ENCODE results near the gene COLGALT1. TPM values are rescaled to one million over a fixed set of nuclear protein-coding genes. Genes with fewer than 3 reads are reported as not detected.
"Not testable (repeated sequence)": the region's sequence is repeated elsewhere in the genome, so short reads cannot be mapped to it uniquely, and the experiment has no call there.

COLGALT1 gene
- polyA plus RNA-seq, 1 donor: 51.0 TPM

DNA sequence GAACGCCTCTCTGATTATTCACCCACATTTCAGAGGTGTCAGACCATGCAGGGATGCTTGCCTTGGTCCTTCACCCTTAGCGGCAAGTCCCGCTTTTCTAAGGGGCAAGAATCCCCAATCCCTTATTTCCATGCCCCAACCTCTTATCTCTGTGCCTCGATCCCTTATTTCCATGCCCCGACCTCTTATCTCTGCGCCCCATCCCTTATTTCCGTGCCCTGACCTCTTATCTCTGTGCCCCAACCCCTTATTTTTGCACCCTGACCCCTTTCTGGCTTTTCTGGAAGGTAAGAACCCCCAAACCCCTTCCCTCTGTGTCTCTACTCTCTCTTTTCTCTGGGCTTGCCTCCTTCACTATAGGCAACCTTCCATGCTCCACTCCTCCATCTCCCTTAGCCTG lies 38.8 kb downstream of the COLGALT1 start:
- DNase-seq: not testable (repeated sequence)

DNA sequence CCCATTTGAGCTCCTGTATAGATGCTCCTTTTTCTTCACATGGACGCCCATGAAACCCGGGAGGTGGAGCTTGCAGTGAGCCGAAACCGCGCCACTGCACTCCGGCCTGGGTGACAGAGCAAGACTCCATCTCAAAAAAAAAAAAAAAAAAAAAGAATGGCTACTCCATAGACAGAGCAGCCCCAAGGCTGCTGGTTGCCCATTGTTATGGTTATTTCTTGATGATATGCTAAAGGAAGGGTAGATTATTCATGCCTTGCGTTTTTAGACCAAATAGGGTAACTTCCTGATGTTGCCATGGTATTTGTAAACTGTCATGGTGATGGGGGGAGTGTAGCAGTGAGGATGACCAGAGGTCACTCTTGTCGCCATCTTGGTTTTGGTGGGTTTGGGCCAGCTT lies 42.6 kb downstream of the COLGALT1 start:
- not testable (repeated sequence) for DNase-seq

DNA sequence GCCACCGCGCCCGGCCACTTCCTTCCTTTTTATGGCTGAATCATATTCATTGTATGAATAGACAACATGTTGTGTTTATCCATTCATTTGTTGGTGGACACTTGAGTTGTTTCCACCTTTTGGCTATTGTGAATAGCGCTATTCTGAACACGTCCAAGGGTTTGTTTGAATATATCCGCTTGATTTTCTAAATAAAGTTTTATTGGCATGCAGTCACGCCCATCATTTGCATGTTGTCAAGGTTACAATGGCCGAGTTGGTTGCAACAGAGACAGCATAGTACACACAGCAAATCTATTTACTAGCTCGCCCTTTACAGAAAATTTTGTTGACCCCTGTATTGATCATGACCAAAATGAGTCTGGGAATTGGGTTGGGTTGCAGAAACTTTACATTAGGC lies 43.5 kb downstream of the COLGALT1 start:
- no peak for DNase-seq

DNA sequence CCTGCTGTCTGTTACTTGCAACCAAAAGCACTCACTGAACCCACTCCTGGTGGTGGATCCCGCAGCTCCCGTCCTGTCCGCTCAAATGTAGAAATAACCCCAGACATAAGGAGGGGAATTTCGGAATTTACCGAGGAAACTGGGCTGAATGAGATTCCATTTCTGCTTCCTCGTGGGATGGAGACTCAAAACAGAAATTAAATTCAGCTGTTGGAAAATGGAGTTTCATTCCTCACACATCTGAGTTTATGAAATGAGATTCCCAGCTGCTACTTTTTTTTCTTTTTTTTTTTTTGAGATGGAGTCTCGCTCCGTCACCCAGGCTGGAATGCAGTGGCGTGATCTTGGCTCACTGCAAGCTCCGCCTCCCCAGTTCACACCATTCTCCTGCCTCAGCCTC lies 44.3 kb downstream of the COLGALT1 start:
- no peak for DNase-seq

DNA sequence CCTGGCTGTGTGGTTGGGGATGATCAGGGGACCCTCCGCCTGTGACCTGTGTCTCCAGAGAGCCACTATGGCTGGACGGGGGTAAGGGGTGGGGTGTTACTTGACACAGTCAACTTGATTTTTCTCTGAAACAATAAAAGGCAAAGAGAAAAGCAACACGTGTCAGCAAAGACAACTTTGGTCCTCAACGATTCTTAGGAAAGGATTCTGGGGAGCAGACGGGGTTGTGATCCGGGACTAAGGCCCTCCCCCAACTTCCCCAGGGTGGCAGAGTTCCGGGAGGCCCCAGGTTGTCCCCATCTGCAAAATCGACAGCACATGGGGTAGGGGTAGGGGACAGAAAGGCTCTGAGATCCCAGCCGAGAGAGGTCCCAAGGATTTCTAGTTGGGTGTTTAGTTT lies 46.2 kb downstream of the COLGALT1 start:
- no peak for DNase-seq

DNA sequence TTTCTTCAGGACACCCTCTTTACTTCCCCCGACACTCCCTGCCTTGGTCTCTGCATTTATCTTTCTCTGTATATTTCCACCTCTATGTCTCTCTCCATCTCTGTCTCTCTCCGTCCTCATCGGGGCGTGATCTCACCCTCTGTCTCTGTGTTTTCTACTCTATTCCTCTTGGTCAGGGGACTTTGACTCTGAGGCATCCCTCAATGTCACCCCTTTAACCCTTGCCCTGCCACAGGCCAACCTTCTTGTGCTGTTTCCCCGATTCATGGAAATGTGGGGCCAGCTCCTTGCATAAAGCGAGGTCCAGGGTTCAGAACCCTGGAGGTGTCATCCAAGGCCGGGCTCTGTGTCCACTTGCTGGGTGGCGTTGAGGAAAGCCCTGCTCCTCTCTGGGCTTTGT lies 46.8 kb downstream of the COLGALT1 start:
- DNase-seq: no peak

DNA sequence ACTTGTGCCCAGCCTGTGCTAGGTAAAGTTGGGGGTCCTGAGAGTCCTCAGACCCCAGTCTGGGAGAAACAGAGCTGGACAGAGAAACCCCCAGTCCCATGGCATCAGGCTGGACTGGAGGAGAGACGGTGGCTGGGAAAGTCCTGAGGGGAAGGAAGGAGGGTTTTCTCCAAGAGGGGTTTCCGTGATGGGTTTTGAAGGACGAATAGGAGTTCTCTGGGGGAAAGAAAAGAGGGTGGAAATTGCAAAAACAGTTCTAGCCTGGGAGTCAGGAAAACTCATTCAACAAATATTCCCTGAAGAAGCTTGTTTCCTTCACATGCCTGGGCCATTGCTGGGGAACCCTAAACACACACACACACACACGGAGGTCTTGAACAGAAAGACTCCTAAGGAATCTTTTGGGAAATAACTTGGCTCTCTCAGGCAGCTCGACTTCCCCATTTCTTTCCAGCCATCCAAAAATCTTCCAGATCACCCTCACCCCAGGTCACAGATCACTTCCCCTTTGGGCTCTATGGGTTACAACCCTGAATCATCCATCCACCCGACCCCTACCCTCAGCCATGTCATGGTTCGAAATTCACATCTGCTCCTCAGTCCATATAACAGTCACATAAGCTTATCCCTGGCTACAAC lies 47.5 kb downstream of the COLGALT1 start:
- no peak for DNase-seq

DNA sequence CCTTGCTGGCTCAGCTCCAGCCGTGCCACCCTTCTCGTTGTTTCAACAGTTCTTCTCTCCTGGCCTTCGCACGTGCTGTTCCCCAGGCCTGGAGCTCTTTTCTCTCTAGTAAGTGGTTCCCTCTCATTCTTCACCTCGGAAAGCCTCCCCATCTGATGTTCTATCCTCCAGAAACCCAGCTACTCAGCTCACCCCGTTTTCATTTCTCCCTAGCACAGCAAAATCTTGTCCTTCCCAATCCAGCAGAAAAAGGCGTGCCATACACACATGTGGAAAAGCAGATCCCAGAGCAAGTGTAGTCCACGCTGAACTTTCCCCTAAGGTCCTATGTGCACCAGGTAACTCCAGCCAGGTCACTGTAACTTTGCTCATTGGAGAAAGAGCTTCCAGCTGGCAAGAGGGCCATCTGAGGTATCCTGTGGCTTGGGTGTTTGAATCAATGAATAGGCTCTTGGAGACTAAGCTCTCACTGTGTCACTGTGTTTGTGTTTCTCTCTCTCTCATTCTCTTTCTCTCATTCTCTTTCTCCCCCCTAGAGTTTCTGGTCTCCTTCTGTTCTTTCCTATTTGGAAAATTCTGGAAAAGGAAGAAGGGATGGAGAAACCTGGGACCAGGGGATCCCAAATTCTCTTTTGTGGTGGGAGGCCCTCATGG lies 49.0 kb downstream of the COLGALT1 start:
- DNase-seq: no peak

DNA sequence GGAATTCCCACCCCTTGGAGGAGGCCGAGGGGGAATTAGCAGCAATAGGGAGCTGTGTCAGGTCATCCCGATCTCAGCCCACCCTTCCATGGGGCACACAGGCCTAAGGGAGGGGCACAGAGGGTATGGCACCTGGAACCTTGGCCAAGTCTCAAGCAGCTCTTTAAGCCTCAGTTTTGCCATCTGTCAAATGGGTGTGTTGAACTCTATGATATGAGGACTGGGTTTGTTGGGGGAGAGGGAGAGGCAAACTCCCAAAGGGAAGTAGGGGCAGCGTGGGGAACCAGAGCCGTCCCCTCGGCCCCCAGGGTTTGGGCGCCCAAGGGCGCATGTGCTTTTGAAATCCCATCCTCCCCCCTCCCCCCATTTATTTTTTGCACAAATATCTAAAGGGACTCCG lies 49.7 kb downstream of the COLGALT1 start:
- no peak for DNase-seq

DNA sequence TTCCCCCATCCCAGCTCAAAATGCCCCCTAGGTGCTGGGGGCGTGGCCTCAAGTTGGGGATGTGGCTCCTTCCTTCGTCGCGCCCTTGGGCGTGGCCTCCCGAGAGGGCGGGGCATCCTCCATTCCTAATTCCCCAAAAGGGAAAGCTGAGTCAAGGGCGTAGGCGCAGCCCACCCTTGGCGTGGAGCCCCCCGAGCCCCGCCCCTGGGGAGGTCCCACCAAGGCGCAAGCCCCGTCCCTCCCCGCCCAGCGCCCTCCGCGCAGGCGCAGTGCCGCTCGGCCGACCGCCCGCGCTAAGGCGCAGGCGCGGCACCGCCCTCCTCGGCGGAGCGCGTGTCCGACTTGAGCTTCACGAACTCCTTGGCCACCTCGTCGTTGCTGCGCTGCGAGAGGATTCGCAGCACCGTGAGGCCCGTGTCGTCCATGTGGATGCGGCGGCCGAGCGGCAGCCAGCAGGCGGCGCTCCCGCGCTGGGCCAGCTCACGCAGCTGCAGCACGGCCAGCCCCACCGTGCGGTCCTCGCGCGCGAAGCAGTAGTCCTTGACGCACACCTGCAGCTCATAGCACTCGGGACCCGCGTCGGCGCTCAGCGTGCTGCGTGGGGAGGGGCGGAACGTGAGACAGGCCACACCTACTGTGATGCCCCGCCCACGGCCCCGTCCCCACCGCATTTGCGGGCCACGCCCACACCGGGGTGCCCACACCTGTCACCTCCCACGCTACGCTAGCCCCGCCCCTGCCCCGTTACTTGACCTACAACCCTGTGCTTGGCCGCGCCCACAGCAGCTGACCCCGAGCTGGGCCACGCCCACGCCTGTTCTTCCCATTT lies 50.5 kb downstream of the COLGALT1 start:
- peak; percentile 81 for DNase-seq

DNA sequence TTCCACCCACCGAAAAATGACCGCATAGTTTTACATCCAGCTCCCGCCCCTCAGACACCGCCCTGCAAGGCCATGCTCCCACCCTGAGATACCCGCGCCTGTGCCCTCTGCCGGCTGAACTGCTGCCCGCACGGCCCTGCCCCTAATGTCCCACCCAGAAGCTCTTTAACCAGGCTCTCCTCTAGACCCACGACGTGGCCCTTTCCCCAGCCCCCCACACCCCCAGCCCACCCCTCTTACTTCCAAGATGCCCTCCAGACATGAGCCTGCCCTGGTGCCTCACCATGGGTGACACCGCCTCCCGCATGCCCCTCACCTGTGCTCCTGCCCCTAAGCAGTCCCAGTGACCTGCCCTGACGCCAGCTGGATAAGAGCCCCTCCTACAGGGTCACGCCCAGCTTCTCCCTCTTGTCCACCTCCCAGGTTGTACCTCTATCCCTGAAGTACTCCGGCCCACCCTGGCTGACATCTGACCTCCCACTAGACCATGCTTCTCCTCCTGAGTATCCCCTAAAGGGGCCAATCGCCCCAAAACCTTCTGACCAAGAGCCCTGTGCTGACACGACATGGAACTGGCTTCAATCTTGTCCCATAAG lies 51.2 kb downstream of the COLGALT1 start:
- DNase-seq: no peak

DNA sequence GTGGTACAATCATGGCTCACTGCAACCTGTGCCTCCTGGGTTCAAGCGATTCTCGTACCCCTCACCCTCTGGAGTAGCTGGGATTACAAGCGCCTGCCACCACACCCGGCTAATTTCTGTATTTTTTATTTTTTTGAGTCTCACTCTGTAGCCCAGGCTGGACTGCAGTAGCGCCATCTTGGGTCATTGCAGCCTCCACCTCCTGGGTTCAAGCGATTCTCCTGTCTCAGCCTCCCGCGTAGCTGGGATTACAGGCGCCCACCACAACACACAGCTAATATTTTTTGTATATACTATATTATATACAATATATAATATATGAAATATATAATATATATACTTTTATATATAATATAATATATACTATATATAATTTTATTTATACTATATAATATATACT lies 52.5 kb downstream of the COLGALT1 start:
- no peak for DNase-seq

DNA sequence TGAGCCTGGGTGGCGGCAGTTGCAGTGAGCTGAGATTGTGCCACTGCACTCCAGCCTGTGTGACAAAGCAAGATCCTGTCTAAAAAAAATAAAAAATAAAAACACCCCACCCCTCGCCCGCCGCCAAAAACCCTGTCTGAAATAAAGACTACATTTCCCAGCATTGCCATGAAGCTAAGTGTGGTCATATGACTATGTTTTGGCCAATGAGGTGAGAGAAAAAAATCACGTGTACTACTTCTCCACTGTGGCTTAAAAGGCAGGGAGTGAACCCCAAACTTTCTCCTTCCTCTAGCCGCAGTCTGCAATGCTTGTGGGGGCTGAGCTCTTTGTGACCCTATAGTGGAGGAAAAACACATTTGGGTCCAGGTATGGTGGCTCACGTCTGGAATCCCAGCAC lies 54.9 kb downstream of the COLGALT1 start:
- no peak for DNase-seq

DNA sequence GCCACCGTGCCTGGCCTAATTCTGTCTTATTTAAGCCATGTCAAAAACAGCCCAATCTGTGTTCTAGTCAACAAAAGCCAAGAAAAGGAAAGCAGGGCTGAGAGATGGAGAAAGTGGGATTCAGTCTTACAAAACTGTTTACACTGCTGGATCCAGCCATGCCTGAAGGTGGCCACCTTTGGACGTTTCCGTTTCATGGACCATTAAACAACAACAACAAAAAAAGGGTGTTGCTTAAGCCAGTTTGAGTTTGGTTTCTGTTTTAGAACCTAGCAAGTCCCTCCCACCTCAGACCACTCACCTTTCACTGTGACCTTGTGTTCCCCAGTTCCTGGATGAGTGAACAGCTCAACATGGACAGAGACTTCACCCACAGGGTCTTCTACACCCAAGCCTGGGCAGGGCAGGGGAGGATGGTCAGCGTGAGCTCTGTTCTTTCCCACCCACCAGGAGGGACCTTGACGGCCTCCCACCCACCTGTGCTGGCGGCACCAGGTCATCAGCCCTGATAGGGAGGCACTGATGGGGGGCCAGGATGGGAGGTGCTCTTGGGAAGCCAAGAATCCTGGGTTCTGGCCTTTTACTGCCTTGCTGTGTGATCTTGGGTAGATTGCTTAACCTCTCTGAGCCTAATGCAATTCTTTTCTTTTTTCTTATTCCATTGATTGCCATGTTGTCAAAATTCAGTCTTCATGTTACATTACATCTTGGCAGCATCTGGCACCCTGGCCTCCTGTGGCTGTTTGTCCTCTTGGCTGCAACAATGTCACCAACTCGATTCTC lies 56.2 kb downstream of the COLGALT1 start:
- DNase-seq: no peak

DNA sequence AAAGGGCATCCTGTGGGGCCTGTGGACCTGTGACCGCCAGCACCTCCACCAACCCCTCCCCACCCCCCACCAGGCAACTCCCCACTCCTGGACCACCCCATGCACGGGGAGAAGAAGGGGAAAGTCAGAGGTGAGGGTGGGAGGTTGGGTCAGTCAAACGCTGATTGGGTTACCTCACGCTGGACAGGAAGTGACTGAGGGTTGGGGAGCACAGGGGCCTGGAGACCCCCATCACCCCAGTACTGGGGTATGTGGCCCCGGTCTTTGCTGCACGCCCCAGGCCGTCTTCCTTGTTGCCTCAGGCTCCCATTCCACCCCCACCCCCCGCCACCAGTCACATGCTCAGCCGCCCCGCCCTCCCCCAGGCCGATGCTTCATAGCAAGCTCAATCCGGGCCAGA lies 59.0 kb downstream of the COLGALT1 start:
- DNase-seq: no peak

DNA sequence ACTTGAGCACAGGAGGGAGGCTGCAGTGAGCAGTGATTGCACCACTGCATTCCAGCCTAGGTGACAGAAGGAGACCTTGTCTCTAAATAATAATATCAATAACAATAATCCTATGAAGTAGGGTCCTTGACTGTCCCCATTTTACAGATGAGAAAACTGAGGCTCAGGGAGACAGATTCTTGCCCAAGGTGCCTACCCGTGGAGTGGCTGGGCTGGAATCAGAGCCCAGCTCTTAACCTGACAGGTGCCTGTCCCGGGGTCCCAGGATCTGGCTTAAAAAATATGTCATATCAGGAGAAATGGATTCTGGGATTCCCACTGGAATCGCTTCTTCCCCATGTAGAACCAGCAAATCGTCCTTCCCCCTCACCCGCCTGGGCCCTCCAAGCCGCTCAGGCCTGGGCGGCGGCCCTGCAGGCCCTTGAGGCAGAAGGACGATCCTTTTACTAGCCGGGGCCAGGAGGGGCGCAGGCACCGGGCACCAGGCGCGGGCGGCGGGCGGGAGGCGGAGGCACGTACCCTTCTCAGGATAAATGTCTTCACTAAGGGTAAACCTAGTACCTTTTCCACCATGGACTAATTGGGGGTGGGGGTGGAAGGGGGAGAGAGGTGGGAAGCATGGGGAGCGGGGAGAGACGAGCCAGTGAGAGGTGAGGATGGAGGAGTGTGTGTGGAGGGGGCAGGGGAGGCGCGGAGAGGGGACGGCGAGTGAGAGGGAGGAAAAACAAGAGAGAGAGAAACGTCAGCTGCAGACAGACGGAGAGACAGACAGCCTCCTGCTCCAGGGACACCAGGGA lies 60.6 kb downstream of the COLGALT1 start:
- no peak for DNase-seq

DNA sequence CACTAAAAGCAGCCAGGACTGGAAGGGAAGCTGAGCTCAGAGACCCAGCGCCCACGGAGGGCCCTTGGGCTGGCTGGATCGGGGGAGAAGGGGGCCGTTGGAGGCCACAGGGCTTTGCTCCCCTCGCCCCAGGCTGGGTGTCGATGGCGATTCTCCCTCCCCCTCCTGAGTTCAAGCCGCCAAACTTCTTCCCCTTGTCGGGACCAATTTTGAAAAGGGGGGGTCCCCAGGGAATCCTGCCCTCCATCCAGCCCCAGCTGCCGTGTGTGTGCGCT lies 61.2 kb downstream of the COLGALT1 start:
- DNase-seq: no peak

DNA sequence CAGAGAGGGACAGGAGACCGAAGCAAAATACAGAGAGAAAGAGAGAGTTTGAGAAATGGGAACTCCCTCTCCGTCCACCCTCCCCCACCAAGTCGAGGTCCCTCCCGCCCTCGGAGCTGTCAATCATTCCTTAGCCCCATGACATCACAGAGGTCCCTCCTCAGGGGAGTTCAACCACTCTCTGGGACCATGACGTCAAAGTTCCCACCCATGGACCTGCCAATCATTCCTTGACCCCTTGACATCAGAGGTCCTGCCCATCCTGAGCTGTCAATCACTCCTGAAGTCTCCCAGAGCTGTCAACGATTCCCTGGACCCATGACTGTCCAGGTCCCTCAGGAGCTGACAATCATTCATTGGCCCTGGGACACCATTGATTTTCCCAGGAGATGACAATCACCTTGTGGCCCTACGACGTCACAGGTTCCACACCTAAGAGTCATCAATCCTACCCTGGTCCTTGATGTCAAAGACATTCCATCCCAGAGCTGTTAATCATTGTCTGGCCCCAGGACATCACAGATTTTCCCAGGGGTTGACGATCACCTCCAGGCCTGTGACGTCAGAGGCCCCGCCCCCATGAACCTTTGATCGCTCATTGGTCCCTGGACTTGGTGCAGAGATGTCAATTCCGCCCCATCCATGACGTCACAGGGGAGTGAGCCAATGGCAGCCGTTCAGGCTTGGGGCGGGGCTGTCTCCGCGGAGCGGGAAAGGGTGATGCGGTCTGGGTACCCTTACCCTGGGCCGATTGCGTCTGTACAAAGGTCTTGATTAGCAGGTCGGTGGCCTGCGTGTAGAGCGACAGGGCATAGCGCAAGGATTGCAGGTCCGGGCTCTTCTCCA lies 61.7 kb downstream of the COLGALT1 start:
- no peak for DNase-seq

DNA sequence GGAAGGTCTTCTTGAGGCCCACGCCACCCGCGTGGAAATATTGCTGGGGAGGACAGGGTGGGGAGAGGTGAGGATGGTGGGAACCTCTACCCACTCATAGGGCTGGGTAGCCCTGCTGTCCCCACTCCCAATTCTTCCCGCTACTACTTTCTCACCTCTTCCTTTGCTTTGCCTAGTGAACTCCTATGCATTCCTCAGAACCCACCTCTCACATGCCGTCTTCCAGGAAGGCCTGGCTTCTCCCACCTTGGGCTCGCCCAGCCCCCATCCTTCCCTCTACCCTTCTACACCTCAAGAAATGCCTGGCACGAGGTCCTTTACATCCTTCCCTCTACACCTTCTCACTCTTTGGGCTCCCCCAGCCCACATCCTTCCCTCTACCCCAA lies 62.4 kb downstream of the COLGALT1 start:
- DNase-seq: no peak

DNA sequence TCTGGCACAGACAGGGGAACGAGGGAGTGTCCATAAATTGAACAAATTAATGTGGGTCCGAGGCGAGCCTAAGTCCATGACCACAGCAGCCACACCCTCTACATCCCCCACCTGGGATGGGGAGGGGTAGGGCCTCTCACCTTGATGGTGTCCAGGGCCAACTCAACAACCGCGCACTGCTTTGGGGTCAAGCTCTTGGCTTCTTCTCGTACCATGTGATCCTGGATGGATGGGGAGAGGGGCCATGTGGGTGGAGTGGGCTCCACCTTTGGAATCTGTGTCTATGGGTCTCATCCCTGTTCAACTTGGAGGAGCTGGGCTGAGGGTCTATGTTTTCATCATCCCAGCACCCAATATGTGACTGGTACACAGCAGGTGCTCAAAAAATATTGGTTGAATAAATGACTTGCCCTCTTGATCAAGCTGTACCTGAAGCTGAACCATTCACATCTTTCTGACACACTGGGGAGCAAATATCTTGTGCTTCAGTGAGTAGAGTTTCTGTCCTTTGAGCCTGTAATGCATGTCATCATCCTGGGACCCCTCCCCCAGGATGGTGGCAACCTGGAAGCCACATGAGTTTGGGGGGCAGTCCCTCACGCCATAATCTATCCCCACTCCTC lies 62.9 kb downstream of the COLGALT1 start:
- DNase-seq: no peak

All from left kidney (tissue), 2 donors.